ENCODE results near the gene ZC3H6. TPM values are rescaled to one million over a fixed set of nuclear protein-coding genes. Genes with fewer than 3 reads are reported as not detected.
"Not testable (repeated sequence)": the region's sequence is repeated elsewhere in the genome, so short reads cannot be mapped to it uniquely, and the experiment has no call there.

The ZC3H6 gene
- total RNA-seq, 4 donors from 2014 or later: 1.6 to 9.0 (median 2.6) TPM

- Histone ChIP-seq H3K36me3 (no peaks in the 10 kb centered on the region), H3K9me3 (no peaks in the 10 kb centered on the region), H3K4me1 (no peaks in the 10 kb centered on the region), H3K27ac (no peak overlapping the region), H3K4me3 (no peak overlapping the region), H3K27me3 (no peaks in the 10 kb centered on the region)
- 52 to 59% methylated on average over 2 of the region's 2 CpGs for WGBS, 2 donors
- DNase-seq: no peak
- intact Hi-C loops (cut with DNase I): no loop called here
- TF ChIP-seq CTCF (IDR thresholded peaks at IDR 0.05) (no peak), POLR2A (IDR thresholded peaks at IDR 0.05) (no peak)
These were observed 66.7 kb downstream of the ZC3H6 start for GRCh38 chr2:112342067-112342550.

- Histone ChIP-seq H3K36me3 (no peaks in the 10 kb centered on the region), H3K4me3 (no peak overlapping the region), H3K9me3 (no peaks in the 10 kb centered on the region), H3K27ac (no peak overlapping the region), H3K4me1 (no peaks in the 10 kb centered on the region), H3K27me3 (no peaks in the 10 kb centered on the region)
- intact Hi-C loops (cut with DNase I): no loop called here
- DNase-seq: no peak
- WGBS, 2 donors: 48 to 50% methylated on average over 1 of the region's 1 CpG
- TF ChIP-seq CTCF (IDR thresholded peaks at IDR 0.05) (no peak), POLR2A (IDR thresholded peaks at IDR 0.05) (no peak)
These were observed 68.6 kb downstream of the ZC3H6 start for GRCh38 chr2:112343827-112344585.

- intact Hi-C loops (cut with DNase I): no loop called here
- TF ChIP-seq POLR2A (IDR thresholded peaks at IDR 0.05) (no peak), CTCF (IDR thresholded peaks at IDR 0.05) (no peak)
- Histone ChIP-seq H3K36me3 (no peaks in the 10 kb centered on the region), H3K4me1 (no peaks in the 10 kb centered on the region), H3K27me3 (no peaks in the 10 kb centered on the region), H3K9me3 (no peaks in the 10 kb centered on the region), H3K4me3 (no peak overlapping the region), H3K27ac (no peak overlapping the region)
- no peak for DNase-seq
- WGBS, 2 donors: 87 to 91% methylated on average over 27 to 28 of the region's 30 CpGs
These were observed 69.9 kb downstream of the ZC3H6 start for GRCh38 chr2:112345030-112346027.

- H3K36me3 ChIP-seq; H3K27ac ChIP-seq; H3K4me1 ChIP-seq; DNase-seq; H3K27me3 ChIP-seq; H3K4me3 ChIP-seq; H3K9me3 ChIP-seq; intact Hi-C loops (cut with DNase I): not testable (repeated sequence)
- 67 to 86% methylated on average over 2 of the region's 2 CpGs for WGBS, 2 donors
These were observed 76.9 kb downstream of the ZC3H6 start for GRCh38 chr2:112352292-112352691.

- DNase-seq; H3K4me3 ChIP-seq; H3K4me1 ChIP-seq; H3K27ac ChIP-seq; H3K9me3 ChIP-seq; intact Hi-C loops (cut with DNase I); H3K27me3 ChIP-seq; H3K36me3 ChIP-seq: not testable (repeated sequence)
- WGBS, 2 donors: 94 to 96% methylated on average over 6 to 7 of the region's 25 CpGs
These were observed 77.6 kb downstream of the ZC3H6 start for GRCh38 chr2:112352809-112353603.

GRCh38 chr2:112354335-112354734 lies 78.9 kb downstream of the ZC3H6 start:
- H3K9me3 ChIP-seq; intact Hi-C loops (cut with DNase I); H3K27ac ChIP-seq; H3K4me3 ChIP-seq; H3K36me3 ChIP-seq; DNase-seq; H3K4me1 ChIP-seq; H3K27me3 ChIP-seq: not testable (repeated sequence)
- WGBS, 2 donors: 74 to 77% methylated on average over 1 to 2 of the region's 2 CpGs

- DNase-seq; H3K27ac ChIP-seq; H3K4me3 ChIP-seq; H3K9me3 ChIP-seq; intact Hi-C loops (cut with DNase I); H3K4me1 ChIP-seq; H3K27me3 ChIP-seq; H3K36me3 ChIP-seq: not testable (repeated sequence)
- 88 to 97% methylated on average over 7 of the region's 7 CpGs for WGBS, 2 donors
These were observed 84.7 kb downstream of the ZC3H6 start for GRCh38 chr2:112360055-112360454.
